Measurements from ENCODE around the gene PCNX2.

Gene PCNX2, protein sequence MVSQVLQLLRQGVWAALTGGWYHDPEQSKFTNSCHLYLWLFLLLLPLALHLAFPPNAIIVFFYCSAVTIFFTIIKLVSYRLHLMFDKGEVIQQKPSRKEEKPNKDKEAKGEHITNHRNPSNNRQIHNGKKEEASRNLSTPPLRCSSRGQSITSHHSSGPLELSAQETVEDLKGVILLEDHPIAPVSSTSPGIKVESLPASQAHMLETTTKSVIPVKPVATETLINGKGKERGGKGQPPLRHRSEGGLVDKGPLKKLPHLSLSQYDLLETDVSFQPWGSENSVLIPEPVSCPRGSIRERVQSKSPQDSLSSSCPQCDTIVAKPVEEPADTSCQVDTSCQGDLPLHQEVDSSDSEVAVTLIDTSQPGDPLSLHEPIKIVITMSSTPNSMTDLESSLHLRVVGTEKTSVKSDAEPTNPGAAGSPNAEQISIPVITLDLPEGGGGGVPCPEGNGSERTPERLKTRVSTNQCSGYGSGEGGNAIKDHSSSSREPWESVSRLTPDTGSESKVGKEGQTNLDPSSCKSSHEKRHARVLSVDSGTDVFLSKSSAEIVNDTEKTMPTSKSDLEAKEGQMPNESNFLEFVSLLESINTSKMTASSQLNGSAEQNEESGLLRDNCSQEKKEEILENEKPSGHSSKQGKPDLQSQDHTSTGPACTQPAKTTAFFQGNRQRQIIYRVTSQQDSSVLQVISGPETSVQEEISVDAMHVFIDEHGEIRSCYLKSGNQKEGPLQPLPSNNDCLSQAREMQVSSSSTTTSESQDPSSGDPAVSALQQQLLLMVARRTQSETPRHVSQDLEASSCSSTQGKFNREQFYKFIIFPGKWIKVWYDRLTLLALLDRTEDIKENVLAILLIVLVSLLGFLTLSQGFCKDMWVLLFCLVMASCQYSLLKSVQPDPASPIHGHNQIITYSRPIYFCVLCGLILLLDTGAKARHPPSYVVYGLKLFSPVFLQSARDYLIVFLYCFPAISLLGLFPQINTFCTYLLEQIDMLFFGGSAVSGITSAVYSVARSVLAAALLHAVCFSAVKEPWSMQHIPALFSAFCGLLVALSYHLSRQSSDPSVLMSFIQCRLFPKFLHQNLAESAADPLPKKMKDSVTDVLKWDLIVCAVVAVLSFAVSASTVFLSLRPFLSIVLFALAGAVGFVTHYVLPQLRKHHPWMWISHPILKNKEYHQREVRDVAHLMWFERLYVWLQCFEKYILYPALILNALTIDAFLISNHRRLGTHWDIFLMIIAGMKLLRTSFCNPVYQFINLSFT (N-terminal part only)

DNA sequence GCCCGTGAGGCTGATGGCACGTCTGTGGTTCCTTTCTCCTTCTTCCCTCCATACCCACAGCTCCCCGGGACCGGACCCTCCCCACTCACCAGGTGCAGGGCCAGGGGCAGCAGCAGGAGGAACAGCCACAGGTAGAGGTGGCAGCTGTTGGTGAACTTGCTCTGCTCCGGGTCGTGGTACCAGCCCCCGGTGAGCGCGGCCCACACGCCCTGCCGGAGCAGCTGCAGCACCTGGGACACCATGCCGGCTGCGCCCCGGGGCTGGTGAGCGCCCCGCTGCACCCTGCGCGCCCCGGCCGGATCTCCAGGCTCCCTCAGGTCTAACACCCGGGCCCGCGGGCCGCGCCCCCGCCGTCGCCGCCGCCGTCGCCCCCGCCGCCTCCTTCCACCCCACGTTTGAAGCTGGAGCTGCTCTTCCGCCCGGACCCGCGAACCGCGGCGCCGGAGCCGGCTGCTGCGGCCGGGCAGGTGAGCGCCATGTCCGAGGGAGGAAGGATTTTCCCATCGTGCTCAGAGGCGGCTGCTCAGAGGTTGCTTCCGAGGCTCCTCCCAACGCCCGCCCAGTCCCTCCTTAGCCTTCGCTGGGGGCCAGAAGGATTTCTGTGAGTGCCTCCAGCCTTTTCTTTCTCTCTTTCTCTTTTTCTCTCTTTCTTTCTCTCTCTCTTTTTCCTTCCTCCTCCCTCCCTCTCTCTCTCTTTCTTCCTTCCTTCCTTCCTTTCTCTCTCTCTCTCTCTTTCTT lies at the start of gene PCNX2:
PCNX2 (minus strand) TSS at position 489 of the 738 bp plus-strand sequence; CDS start at position 242, 247 bp downstream.
- peak; percentile 24 for DNase-seq

DNA sequence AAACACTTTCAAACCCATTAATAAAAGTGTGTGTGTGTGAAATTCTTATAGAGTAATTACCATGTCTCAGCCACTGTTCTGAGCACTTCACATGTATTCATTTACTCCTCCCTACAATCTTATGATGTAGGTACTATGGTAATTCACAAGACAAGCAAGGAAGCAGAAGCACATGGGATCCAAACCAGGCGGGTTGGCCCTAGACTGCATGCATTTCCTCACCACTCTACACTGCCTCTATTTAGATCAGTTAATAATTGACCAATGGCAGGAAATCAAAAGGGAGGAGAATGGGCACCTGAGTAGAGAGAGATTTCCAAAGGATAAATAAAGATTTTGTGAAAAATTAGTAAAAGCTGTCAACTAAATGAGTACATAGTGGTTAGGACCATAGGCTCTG lies 47.7 kb upstream of the PCNX2 start:
- DNase-seq = no peak

DNA sequence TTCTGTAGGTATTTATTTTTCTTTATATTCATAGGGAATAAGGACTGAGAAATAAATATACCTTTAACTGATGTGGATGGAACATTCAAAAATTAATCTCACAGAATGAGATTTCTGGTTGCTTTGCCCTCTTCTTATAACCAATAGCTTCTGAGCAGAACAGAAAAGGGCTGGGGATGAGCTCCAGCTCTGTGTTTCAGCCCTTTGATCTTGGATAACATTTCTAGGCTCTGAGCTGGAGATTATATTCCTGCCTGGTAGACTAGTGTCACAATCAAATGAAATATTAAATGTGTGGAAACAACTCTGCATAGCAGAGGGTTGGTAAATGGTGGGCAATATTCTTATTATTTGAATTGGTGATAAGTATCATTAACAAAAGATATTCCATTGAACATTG lies 46.6 kb upstream of the PCNX2 start:
- DNase-seq = no peak

DNA sequence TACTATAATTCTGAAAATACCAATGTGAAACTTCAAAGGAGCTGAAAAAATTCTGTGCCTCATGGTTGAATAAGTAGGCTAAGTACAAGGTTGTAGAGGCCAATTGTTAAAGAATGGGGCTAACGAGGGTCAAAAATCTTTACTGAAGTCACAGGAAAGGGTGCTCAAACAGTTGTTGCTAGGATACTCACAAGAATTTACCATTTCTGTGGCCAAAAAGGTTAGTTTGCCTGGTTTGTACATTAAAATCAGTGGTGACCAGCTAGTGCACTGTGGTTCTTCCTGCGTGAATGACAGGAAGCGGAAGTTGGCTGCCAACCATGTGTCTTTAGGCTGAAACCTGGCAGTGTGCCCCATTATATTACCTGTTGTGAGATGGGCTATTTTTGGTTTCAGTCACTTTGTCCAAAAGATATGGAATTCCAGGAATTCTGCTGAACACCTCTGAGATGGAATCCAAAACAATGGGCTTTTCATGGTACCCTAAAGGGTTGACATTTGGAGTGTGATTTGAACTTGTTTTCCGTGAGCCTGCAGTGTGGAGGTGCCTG lies 45.5 kb upstream of the PCNX2 start:
- DNase-seq = no peak

DNA sequence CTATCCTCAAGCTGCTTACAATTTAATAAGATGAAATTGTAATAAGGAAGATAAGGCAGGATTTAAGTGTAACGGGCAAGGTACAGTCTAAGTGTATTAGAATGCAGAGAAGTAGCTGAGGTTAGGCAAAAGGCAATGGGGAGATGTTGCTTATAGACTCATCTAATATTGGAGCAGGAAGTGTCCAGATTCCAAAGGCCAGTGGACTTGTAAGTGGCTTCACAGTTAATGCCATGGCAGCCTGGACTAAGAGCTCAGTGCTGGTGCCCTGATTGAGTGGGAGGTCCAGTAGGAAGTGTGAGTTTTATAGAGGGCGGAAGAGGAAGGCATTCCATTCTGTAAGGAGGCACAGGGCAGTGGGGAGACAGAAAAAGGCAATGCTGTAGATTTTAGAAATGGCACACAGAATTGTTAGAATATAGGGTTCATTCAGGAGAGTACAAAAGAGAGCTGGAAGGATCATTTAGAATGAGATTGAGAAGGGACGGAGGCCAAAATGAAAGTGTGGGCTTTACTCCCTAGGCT lies 44.6 kb upstream of the PCNX2 start:
- DNase-seq = no peak

DNA sequence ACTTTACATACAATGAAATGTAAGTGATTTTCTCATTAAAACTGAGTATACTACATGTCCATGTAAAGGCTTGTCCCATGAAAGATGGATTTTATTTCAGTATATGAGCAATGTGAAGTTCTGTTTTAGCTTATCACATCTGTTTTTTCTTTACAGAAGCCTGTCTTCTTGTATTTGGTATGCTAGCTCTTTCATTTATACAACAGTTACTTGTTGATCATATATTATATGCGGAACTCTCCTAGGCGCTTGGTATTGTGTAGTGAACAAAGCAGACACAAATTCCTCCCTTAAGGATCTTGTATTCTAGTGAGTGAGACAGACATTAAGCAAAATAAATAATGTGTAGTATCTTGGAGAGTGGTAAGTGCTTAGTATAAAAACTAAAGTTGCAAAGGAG lies 42.6 kb upstream of the PCNX2 start:
- no peak for DNase-seq

DNA sequence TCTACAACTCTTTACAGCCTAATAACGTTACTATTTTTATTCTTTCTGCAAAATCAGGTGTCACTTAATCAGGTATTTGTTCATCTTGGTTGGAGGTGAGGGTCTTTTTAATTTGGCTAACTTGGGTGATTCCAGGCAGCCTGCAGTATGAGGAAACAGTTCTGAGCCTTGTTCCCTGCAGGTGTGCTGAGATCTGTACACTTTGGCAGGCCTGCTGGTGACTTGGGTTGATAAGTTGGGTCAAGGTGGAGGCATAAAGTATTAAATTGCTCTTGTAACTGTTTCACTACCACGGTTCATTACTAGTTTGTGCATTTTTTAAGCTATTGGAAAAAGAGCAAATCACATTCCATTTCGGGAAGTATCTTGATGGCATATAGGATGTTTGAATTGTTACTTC lies 42.0 kb upstream of the PCNX2 start:
- no peak for DNase-seq

DNA sequence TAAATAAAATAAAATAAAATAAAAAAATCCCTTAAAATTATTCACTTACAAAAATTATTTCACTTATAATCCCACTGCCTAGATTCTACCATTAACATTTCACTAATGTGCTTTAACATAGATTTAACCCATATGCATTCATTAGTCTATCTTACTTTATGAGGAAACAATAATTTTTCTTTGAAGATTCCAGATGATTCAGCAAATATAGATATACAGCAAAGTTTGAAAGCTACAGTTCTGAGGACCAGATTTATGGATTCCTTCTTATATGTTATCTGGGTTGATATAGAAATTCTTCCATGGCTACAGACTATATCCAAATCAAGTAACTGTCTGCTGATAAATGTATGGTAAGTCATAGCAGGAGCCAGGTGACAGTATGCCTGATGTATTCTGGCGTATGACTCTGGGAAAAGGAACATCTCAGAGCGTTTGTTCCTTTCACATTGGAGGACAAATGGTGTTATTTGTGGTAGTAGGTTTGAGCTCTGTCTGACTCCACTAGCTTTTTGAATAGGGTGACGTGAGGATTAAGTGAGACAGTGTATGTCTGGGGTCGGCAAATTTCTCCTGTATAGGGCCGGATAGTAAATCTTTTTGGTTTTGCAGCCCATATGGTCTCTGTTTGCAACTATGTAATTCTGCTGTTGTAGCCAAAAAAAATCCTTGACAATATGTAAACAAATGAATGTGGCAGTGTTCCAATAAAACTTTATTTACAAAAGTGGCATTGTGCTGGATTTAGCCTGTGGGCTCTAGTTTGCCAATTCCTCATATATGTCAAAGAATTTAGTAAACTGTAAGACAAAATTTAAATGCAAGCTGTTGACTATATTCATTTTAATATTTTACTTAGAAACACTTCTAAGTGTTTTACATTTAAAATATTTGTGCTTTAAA lies 41.3 kb upstream of the PCNX2 start:
- DNase-seq = no peak

DNA sequence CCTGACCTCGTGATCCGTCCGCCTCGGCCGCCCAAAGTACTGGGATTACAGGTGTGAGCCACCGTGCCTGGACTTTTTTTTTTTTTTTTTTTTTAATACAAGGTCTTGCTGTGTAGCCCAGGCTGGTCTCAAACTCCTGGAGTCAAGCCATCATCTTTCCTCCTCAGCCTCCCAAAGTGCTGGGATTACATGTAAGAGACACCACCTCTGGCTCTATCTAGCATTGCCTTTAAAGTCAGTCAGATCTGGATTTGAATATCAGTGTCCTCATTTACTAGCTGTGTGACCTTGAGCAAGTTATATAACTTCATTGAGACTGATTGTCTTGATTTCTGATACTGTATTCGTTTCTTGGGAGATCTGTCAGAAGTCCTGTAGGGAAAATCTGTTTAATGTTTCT lies 38.6 kb upstream of the PCNX2 start:
- no peak for DNase-seq

DNA sequence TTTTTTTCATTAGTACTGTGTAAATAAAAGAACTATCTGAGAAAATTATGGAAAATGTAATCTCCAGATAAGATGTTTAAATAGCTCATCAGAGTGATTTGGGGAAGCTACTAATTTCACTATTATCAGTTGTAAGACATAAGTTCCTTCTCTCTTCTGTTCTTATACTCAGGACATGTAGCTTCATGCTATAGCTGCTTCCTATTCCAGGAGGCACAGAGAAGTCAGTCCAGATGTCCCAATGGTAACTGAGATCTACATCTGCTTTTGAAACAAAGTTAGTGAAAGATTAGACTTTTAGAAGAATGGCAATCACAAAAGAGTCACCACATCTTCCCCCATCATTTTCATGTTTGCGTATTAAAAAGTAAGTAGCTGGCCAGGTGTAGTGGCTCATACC lies 37.6 kb upstream of the PCNX2 start:
- no peak for DNase-seq

DNA sequence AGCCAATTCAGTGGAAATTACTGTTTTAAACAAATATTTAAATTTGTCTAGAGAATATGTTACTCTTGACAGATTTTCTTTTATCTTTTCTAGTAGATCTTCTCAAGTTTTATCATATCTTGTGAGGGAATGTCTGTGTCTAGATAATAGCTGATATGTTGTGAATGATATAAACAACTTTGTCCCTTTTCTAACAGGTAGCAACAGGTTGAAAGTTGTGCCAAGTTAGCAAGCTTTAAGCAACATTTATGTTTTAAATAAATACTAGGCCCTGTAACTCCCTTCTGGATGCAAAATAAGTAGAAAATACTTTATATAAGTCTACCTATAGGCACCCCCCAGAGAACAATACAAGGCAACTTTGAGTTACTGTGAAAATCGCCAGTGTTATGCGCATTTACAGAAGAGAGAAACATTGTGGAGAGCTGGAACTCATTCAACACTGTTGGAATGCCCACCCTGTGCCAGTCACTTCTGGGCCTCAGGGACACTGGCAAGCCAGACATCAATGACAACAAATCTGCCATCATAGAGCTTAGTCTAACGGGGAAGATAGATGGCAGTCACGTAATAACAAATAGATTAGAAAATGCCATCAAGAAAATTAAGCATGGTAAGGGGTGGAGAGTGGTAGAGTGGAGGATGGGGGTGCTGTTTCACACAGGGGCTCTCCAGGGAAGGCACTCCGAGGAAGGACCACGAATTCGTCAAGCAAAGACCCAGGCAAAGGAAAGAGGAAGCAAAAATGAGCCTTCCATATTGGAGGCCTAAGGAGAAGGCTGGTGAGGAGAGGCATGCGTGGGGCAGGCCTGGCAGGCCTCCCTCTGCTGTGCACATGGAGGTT lies 36.4 kb upstream of the PCNX2 start:
- no peak for DNase-seq

DNA sequence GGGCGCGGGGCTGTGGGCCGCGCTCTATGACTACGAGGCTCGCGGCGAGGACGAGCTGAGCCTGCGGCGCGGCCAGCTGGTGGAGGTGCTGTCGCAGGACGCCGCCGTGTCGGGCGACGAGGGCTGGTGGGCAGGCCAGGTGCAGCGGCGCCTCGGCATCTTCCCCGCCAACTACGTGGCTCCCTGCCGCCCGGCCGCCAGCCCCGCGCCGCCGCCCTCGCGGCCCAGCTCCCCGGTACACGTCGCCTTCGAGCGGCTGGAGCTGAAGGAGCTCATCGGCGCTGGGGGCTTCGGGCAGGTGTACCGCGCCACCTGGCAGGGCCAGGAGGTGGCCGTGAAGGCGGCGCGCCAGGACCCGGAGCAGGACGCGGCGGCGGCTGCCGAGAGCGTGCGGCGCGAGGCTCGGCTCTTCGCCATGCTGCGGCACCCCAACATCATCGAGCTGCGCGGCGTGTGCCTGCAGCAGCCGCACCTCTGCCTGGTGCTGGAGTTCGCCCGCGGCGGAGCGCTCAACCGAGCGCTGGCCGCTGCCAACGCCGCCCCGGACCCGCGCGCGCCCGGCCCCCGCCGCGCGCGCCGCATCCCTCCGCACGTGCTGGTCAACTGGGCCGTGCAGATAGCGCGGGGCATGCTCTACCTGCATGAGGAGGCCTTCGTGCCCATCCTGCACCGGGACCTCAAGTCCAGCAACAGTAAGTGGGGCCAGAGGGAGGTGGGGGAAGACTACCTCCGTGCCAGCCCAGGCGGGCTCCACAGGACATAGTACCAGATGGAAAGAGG lies 32.8 kb upstream of the PCNX2 start:
- peak; percentile 14 for DNase-seq

DNA sequence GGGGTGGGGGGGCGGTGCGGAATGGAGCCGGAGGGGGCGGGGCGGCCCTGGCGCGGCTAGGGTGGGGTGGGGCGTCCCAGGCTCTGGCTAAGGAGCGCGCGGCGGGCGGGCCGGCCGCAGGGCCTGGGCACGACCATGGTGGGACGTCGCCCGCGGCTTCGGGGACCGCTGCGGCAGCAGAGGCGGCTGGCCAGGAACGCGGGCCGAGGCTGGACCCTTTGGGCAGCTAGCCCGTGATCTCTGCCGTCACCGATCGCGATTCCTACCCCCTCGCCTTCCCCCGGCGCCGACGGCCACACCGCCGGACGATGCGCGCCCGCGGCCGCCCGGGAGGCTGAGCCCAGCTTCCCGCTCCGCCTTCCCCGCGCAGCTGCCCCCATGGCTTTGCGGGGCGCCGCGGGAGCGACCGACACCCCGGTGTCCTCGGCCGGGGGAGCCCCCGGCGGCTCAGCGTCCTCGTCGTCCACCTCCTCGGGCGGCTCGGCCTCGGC lies 32.2 kb upstream of the PCNX2 start, which contains the start of gene MAP3K21:
MAP3K21 (plus strand) TSS at position 74 of the 491 bp plus-strand sequence; CDS start at position 379, 305 bp downstream.
- peak; percentile 55 for DNase-seq

DNA sequence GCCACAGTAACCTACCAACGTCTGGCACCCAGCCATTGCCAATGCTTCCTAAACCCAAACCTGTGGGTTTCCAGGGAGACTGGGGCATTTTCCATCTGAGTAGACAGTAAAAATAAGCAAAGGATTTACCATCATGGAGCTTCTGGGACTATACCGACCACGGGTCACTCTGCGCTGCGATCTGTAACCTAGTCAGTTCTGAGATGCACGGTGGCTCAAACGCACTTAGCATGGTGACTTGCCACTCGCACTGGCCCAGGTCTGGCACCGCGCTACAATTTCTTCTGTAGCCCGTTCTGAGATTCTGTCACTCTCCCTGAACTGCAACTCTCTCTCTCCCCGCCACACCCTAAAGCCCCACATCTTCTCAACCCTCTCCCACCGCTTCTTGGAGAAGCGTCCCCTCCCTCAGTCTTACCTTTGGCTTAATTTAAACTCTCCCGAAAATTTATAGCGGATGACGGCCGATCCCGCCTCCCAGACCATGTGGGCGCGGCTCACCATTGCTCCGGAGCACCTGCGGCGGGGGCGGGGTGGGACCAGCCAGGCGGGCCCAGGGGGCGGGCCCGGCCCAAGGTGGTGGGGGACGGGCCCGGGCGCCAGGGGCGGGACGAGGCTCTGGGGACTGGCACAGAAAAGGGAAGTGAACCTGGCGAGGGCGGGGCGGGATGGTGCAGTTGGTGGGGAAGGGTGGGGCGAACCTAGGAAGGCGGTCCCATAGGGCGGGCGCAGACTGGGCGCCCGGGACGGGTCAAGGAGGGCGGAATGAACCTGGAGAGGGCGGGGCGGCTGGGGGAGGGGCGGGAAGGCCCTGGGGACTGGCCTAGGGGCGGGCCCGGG lies 31.5 kb upstream of the PCNX2 start:
- DNase-seq = peak; percentile 55

DNA sequence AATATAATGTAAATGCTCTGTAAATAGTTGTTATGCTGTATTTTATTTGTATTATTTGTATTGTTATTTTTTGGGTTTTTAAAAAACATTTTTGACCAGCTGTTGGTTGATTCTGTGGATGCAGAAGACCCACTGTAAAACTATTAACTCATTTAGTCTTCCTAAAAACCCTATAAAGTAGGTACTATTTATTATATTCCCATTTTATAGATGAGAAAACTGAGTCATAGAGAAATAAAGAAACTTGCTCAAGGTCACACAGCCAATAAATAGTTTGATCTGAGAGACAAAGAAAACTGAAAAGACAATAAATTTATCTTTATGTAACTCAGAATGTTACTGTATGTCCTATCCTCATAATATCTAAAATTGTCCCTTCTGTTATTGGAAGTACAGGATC lies 30.8 kb upstream of the PCNX2 start:
- DNase-seq = no peak

DNA sequence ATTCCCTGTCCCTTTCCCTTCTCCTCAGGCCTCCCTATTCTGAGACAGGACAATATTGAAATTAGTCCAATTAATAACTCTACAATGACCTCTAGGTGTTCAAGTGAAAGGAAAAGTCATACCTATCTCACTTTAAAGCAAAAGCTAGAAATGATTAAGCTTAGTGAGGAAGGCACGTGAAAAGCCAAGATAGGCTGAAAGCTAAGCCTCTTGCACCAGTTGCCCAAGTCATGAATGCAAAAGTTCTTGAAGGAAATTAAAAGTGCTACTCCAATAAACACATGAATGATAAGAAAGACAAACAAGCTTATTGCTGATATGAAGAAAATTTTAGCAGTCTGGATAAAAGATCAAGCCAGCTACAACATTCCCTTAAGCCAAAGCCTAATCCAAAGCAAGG lies 28.2 kb upstream of the PCNX2 start:
- DNase-seq = no peak

DNA sequence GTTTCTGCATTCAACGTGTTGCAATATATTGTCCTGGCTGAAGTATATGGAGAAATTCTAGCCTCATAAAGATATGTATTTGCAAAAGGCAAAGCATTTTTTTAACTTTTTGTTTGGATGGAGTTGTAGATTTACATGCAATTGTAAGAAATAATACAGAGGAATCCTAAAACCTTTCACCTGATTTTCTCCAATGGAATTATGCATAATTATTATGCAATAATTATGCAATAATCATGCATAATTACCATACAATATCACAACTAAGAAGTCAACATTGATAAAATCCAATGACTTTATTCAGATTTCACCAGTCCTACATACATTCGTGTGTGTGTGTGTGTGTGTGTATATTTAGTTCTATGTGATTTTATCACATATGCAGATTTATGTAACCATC lies 24.5 kb upstream of the PCNX2 start:
- DNase-seq = no peak

DNA sequence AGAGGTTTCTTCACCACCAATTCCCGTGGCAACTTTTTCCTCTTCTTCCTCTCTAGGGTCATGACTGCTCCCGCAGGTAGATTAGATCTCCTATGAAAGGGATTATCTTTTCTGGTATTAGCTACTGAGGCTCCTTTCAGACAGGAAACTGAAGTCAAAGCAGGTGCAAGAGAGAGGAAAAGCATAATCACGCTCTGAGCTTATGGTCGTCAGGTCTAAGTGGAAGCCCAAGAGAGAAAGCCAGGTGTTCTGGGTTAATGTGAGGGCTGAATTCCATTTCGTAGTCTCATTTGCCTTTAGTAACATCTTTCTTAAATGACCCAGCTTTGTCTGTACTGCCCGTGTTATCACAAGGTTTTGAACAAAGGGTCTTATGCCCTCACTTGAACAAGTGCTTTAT lies 23.7 kb upstream of the PCNX2 start:
- DNase-seq = no peak
